CD8-positive, alpha-beta memory T cell (primary cell): ENCODE data around the gene BACH2. TPM values are rescaled to one million over a fixed set of nuclear protein-coding genes. Genes with fewer than 3 reads are reported as not detected.
A peak's percentile ranks its signal among the peaks of the same experiment; 100 is the strongest.

Experiments
- CTCF ChIA-PET: fragments of 350-600 bp; sonication (Branson Sonifier 250); formaldehyde crosslinking; loops from one replicate; lab custom pipeline; 2021; ENCODE audit warnings: antibody characterized with exemption; lab: Charles Lee
- POLR2A ChIA-PET: fragments of 350-600 bp; sonication (Branson Sonifier 250); formaldehyde crosslinking; loops from one replicate; lab custom pipeline; 2021; ENCODE audit warnings: antibody characterized with exemption; lab: Charles Lee
- DNase-seq, 5 donors: peaks; one replicate each; pipeline versions ENCODE4 v3.0.0 to v3.0.0-alpha.2; 2020 to 2022; ENCODE audit warnings: mixed read lengths in 1 of 5
- H3K27ac ChIP-seq: one replicate; pipeline ENCODE4 v1.7.0; 2013; ENCODE audit warnings: low read depth, mild to moderate bottlenecking, low read length, moderate library complexity
- H3K27me3 ChIP-seq: 2 replicates; pipeline ENCODE4 v1.7.0; 2013; ENCODE audit warnings: low read length, mild to moderate bottlenecking; ENCODE audit not compliant: insufficient read depth, poor library complexity, severe bottlenecking
- H3K36me3 ChIP-seq: 2 replicates; pipeline ENCODE4 v1.7.0; 2013; ENCODE audit warnings: mild to moderate bottlenecking, low read length, moderate library complexity; ENCODE audit not compliant: insufficient read depth
- H3K4me1 ChIP-seq: 2 replicates; pipeline ENCODE4 v1.7.0; 2013; ENCODE audit warnings: mild to moderate bottlenecking, low read length, moderate library complexity; ENCODE audit not compliant: insufficient read depth
- H3K4me3 ChIP-seq: 2 replicates; pipeline ENCODE4 v1.7.0; 2013; ENCODE audit warnings: mild to moderate bottlenecking, low read length
- H3K9me3 ChIP-seq: 2 replicates; pipeline ENCODE4 v1.7.0; 2013; ENCODE audit warnings: mild to moderate bottlenecking, low read length
- H3K27ac Mint-ChIP-seq, 8 donors: one replicate each; pipeline ENCODE4 v1.8.0; 2020 to 2021; ENCODE audit warnings: mixed read lengths in 8 of 8, mild to moderate bottlenecking in 6 of 8, inconsistent platforms in 3 of 8, moderate library complexity in 3 of 8
- H3K27me3 Mint-ChIP-seq, 2 donors: one replicate each; pipeline ENCODE4 v1.8.0; 2020 to 2021; ENCODE audit warnings: mixed read lengths in 2 of 2, mild to moderate bottlenecking in 1 of 2, moderate library complexity in 1 of 2
- H3K36me3 Mint-ChIP-seq, 3 donors: one replicate each; pipeline ENCODE4 v1.8.0; 2020 to 2021; ENCODE audit warnings: mixed read lengths in 3 of 3, inconsistent platforms in 1 of 3, mild to moderate bottlenecking in 1 of 3
- H3K4me1 Mint-ChIP-seq, 3 donors: one replicate each; pipeline ENCODE4 v1.8.0; 2020 to 2021; ENCODE audit warnings: mixed read lengths in 3 of 3, inconsistent platforms in 1 of 3, mild to moderate bottlenecking in 1 of 3
- H3K4me3 Mint-ChIP-seq, 7 donors: one replicate each; pipeline ENCODE4 v1.8.0; 2020 to 2021; ENCODE audit warnings: mixed read lengths in 7 of 7, mild to moderate bottlenecking in 6 of 7, moderate library complexity in 4 of 7, inconsistent platforms in 2 of 7
- H3K9me3 Mint-ChIP-seq, 5 donors: one replicate each; pipeline ENCODE4 v1.8.0; 2020 to 2022; ENCODE audit warnings: mixed read lengths in 5 of 5, mild to moderate bottlenecking in 3 of 5, moderate library complexity in 2 of 5, inconsistent platforms in 1 of 5
- polyA plus RNA-seq: library from polyadenylated mRNA; unstranded; fragments of 300-500 nt; fragmentation: Illumina TruSeq; gene quantifications from one replicate; pipeline ENCODE4 v1.2.3, GENCODE V29; 2021
- total RNA-seq, 2 experiments: library from RNA; stranded (reverse); gene quantifications; one replicate each; pipeline ENCODE4 v1.2.3, GENCODE V29; 2021

BACH2 gene
- total and polyA plus RNA-seq, 3 experiments from 2014 or later: 7.4 to 41.8 (median 39.9) TPM

GRCh38 chr6:89944826-89945407 lies 351.7 kb downstream of the BACH2 start:
- H3K4me3 Mint-ChIP-seq: no peak overlapping the region
- Histone ChIP-seq H3K4me3 (no peak overlapping the region), H3K27ac (no peak overlapping the region), H3K4me1 (peaks cover 14% of the 10 kb centered on the region), H3K36me3 (no peaks in the 10 kb centered on the region), H3K27me3 (no peaks in the 10 kb centered on the region), H3K9me3 (peaks cover 5% of the 10 kb centered on the region)
- H3K9me3 Mint-ChIP-seq: no peaks in the 10 kb centered on the region
- ChIA-PET POLR2A (interaction anchor here (0.6 kb wide), 1 partner anchor 274 kb away, joined by 4 read pairs; no protein-coding TSS in a partner anchor), CTCF (interaction anchor here (0.9 to 6.4 kb wide), 6 partner anchors 8 to 534 kb away, joined by 3 to 113 read pairs (median 3); no protein-coding TSS in a partner anchor)
- DNase-seq: peak in 2 of 5 donors; percentile 13 to 36
- peak overlapping the region in 5 of 8 donors; percentile 17 to 49 (median 40) for H3K27ac Mint-ChIP-seq
- no peaks in the 10 kb centered on the region for H3K27me3 Mint-ChIP-seq
- peaks cover 13 to 30% (median 24%) of the 10 kb centered on the region in 3 donors for H3K4me1 Mint-ChIP-seq
- peaks cover 0 to 49% (median 3%) of the 10 kb centered on the region in 3 donors for H3K36me3 Mint-ChIP-seq

DNA sequence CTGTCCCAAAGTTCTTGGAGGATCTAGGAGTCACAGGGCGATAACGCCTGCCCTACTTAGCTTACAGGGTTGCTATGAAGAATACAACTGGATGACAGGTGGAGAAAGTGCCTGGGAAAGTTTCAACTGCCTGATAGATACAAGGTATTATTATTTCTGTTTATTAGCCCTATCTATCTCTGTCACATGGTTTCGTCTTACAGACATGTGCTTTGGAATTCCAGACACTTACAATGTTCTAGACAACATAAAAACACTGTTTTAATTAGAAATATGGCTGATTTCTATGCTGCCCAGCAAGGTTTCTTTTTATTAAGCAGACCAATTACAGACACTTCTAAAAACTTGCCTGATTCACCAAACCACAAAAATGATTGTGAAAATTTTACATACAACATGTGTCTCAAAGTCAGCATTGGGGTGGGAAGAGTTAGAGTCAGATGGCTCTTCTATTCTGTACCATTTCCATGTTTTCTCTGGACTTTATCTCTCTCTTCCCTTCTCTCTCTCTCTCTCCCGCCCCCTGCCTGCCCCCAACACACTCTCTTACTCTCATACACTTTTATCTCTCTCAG lies 352.4 kb downstream of the BACH2 start:
- no peak overlapping the region for H3K4me3 Mint-ChIP-seq
- peaks cover 0 to 43% (median 3%) of the 10 kb centered on the region in 3 donors for H3K36me3 Mint-ChIP-seq
- H3K9me3 Mint-ChIP-seq: no peaks in the 10 kb centered on the region
- no peaks in the 10 kb centered on the region for H3K27me3 Mint-ChIP-seq
- no peaks in the 10 kb centered on the region for H3K36me3 ChIP-seq
- CTCF ChIA-PET: interaction anchor here (0.9 to 6.4 kb wide), 6 partner anchors 9 to 535 kb away, joined by 3 to 113 read pairs (median 3); no protein-coding TSS in a partner anchor
- no peaks in the 10 kb centered on the region for H3K27me3 ChIP-seq
- H3K9me3 ChIP-seq: peaks cover 5% of the 10 kb centered on the region
- H3K4me3 ChIP-seq: no peak overlapping the region
- no peak overlapping the region for H3K27ac ChIP-seq
- POLR2A ChIA-PET: no interaction called here
- H3K27ac Mint-ChIP-seq: peak overlapping the region in 2 of 8 donors; percentile 40 to 48
- H3K4me1 Mint-ChIP-seq: peaks cover 10 to 30% (median 18%) of the 10 kb centered on the region in 3 donors
- no peak for DNase-seq
- peaks cover 14% of the 10 kb centered on the region for H3K4me1 ChIP-seq

DNA sequence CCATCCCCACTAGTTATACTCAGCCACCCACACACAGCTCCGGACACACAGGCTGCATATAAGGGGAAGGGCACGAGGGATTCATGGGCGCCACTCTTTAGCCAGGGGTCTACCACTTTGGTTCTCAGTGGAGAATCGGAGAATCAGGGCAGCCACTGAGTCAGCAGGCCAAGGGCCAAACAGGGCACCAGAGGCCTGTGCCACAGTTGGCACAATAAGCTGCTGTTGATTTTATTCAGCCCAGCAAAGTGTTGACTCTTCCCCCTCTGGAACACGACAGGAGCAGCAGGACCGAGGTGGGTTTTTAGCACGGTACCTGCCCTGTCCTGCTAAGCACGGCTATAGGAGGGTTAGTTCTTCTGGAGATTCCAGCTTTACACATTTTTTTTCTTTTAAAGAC lies 354.0 kb downstream of the BACH2 start:
- ChIA-PET POLR2A (no interaction called here), CTCF (interaction anchor here (1.1 to 6.4 kb wide), 2 partner anchors 10 to 536 kb away, joined by 3 to 113 read pairs; no protein-coding TSS in a partner anchor)
- peaks cover 14% of the 10 kb centered on the region for H3K4me1 ChIP-seq
- Mint-ChIP-seq H3K9me3 (no peaks in the 10 kb centered on the region), H3K27me3 (no peaks in the 10 kb centered on the region), H3K4me3 (no peak overlapping the region), H3K36me3 (peaks cover 0 to 51% (median 3%) of the 10 kb centered on the region in 3 donors), H3K4me1 (peaks cover 10 to 30% (median 17%) of the 10 kb centered on the region in 3 donors), H3K27ac (peak overlapping the region in 2 of 8 donors; percentile 38 to 42)
- H3K27ac ChIP-seq: no peak overlapping the region
- H3K27me3 ChIP-seq: no peaks in the 10 kb centered on the region
- H3K4me3 ChIP-seq: no peak overlapping the region
- peaks cover 5% of the 10 kb centered on the region for H3K9me3 ChIP-seq
- no peaks in the 10 kb centered on the region for H3K36me3 ChIP-seq
- DNase-seq: no peak

DNA sequence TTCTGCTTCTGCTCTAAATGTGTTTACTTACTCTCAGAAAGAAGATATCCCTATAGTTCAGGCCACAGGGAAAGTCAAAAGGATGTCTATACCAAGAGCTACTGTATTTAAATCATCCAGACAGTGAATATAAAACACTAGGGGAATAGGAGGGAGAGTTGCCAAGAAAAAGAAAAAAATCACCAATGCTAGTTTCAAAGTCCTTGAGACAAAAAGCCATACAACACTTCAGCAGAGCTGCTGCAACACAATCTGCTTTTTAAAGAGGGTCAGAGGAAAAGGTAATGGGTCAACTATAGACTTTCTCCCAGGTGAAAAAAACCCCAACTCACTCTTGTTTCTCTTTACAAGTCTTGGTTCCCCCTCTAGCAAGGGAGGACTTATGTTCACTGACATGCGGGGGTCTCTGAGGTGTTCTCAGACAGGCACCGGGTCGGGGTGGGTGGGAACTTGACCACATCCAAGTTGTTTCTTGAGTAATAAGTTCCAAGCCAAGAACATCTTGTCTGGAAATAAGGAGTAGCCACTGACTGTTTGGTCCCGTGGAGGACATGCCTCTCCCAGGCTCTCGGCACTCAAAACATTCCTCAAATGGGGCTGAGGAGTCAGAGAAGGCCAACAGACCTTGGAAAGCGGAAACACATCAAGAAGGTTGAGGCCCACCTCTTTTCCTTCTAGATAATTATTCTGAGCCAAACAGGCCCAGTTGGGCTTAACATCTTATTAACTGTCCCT lies 354.7 kb downstream of the BACH2 start:
- Histone ChIP-seq H3K27me3 (no peaks in the 10 kb centered on the region), H3K4me1 (peaks cover 14% of the 10 kb centered on the region), H3K27ac (no peak overlapping the region), H3K36me3 (peaks cover 4% of the 10 kb centered on the region), H3K9me3 (peaks cover 5% of the 10 kb centered on the region), H3K4me3 (no peak overlapping the region)
- ChIA-PET POLR2A (no interaction called here), CTCF (interaction anchor here (1.7 to 6.4 kb wide), 6 partner anchors 16 to 537 kb away, joined by 3 to 113 read pairs (median 12); partner anchors contain the start of gene BACH2)
- Mint-ChIP-seq H3K4me1 (peaks cover 10 to 26% (median 17%) of the 10 kb centered on the region in 3 donors), H3K9me3 (no peaks in the 10 kb centered on the region), H3K27me3 (no peaks in the 10 kb centered on the region), H3K4me3 (no peak overlapping the region), H3K36me3 (peaks cover 0 to 51% (median 4%) of the 10 kb centered on the region in 3 donors), H3K27ac (peak overlapping the region in 3 of 8 donors; percentile 15 to 52 (median 26))
- DNase-seq: no peak

DNA sequence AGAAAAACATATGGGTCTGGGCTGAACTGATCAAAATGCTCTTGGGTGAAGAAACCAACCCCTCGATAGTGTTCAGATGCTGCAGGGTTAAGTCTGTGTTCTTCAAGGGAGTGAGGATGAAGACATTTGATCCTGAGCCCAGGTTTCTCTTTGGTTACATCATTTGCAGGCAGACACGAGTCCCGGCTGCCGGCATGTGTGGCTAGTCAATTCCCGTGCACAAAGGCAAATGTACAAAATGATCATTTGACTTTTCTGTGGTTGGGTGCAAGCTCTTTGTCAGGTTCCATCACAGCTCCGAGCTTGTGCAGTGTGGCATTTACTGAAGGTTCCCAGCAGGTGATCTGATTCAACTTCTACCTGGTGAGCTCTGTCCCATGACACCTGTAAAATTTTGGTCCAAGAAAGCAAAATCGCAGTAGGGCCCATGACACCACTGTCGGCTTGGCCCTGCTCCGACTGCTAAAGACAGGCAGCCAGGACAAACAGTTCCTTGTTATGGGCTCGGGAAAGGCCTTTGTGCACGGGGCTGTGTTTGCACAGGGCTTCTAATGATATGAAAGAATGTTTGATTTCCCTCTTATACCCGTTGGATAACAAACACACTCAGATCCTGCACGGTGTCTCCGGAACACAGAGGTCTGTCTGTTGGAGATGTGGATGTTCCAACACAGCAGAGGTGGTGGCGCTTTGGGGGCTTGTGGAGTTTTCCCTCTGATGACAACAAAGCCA lies 355.4 kb downstream of the BACH2 start:
- peaks cover 10 to 25% (median 17%) of the 10 kb centered on the region in 3 donors for H3K4me1 Mint-ChIP-seq
- H3K36me3 Mint-ChIP-seq: peaks cover 0 to 52% (median 10%) of the 10 kb centered on the region in 3 donors
- H3K4me3 ChIP-seq: no peak overlapping the region
- H3K27ac Mint-ChIP-seq: peak overlapping the region in 3 of 8 donors; percentile 15 to 61 (median 52)
- no peaks in the 10 kb centered on the region for H3K9me3 Mint-ChIP-seq
- H3K4me3 Mint-ChIP-seq: no peak overlapping the region
- peaks cover 9% of the 10 kb centered on the region for H3K36me3 ChIP-seq
- no peaks in the 10 kb centered on the region for H3K27me3 ChIP-seq
- peaks cover 5% of the 10 kb centered on the region for H3K9me3 ChIP-seq
- H3K27ac ChIP-seq: no peak overlapping the region
- no peak for DNase-seq
- no peaks in the 10 kb centered on the region for H3K27me3 Mint-ChIP-seq
- peaks cover 14% of the 10 kb centered on the region for H3K4me1 ChIP-seq
- ChIA-PET CTCF (interaction anchor here (0.5 to 6.4 kb wide), 57 partner anchors 9 to 549 kb away, joined by 3 to 113 read pairs (median 4); partner anchors contain the start of genes BACH2 and MDN1), POLR2A (interaction anchor here (0.5 to 1.4 kb wide), 3 partner anchors 355 to 538 kb away, joined by 3 to 5 read pairs (median 4); partner anchors contain the start of gene BACH2)

DNA sequence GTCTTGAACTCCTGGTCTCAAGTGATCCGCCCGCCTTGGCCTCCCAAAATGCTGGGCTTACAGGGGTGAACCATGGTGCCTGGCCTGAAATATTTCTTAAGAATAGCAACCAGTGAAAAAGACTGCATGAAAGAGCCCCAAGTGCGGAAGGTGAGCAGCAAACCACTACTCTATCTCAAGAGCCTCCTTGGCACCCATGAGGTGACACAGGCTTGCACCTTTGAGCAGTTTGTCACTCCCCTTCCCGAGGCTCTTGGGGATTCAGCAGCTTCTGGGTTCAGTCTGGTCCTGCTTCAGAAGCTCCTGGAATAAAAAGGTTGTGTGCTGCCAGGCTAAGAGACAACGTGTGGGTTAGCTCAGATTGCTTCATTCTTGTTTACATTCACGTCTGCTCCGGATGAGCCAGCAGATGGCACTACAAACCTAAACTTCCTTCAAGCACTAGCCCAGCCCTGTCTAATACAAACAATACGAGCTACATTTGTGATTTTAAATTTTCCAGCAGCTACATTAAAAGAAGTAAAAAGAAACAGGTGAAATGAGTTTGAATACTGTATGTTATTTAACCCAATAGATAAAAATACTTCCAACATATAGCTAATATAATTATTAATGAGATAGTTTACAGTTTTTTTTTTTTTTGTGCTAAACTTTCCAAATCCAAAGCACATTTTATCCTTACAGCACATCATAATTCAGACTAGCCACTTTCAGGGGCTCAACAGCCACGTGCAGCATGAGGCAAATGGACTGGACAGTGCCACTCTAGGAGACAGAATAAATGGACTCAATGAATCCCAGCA lies 356.2 kb downstream of the BACH2 start:
- peak overlapping the region in 2 of 8 donors; percentile 7 to 35 for H3K27ac Mint-ChIP-seq
- H3K9me3 Mint-ChIP-seq: no peaks in the 10 kb centered on the region
- DNase-seq: peak; percentile 43 to 78 (median 59)
- ChIA-PET POLR2A (interaction anchor here (0.5 to 1.4 kb wide), 5 partner anchors 12 to 589 kb away, joined by 3 to 10 read pairs (median 4); partner anchors contain the start of gene BACH2), CTCF (interaction anchor here (0.5 to 6.4 kb wide), 62 partner anchors 8 to 550 kb away, joined by 3 to 113 read pairs (median 4); partner anchors contain the start of genes BACH2 and MDN1)
- Histone ChIP-seq H3K36me3 (peaks cover 16% of the 10 kb centered on the region), H3K27me3 (no peaks in the 10 kb centered on the region), H3K27ac (no peak overlapping the region), H3K9me3 (peaks cover 5% of the 10 kb centered on the region), H3K4me1 (peaks cover 13% of the 10 kb centered on the region), H3K4me3 (no peak overlapping the region)
- no peak overlapping the region for H3K4me3 Mint-ChIP-seq
- peaks cover 9 to 21% (median 16%) of the 10 kb centered on the region in 3 donors for H3K4me1 Mint-ChIP-seq
- peaks cover 0 to 55% (median 10%) of the 10 kb centered on the region in 3 donors for H3K36me3 Mint-ChIP-seq
- H3K27me3 Mint-ChIP-seq: no peaks in the 10 kb centered on the region
